ENCODE results near the gene NUPR1.
"Not testable (repeated sequence)": the region's sequence is repeated elsewhere in the genome, so short reads cannot be mapped to it uniquely, and the experiment has no call there.

The NUPR1 gene

GRCh38 chr16:28497861-28498599 is 40.7 kb downstream of the NUPR1 start:
- DNase-seq (ENCODE audit: low spot score) = no peak

GRCh38 chr16:28497386-28497785 is 41.4 kb downstream of the NUPR1 start:
- DNase-seq (ENCODE audit: low spot score) = no peak

GRCh38 chr16:28496844-28497243 is 41.9 kb downstream of the NUPR1 start:
- no peak for DNase-seq (ENCODE audit: low spot score)

- no peak for DNase-seq (ENCODE audit: low spot score)
Observed at GRCh38 chr16:28495795-28496749, 42.7 kb downstream of the NUPR1 start.

- DNase-seq (ENCODE audit: low spot score) = no peak
Observed at GRCh38 chr16:28495098-28495793, 43.5 kb downstream of the NUPR1 start.

GRCh38 chr16:28494121-28494851 is 44.5 kb downstream of the NUPR1 start, which contains the start of gene APOBR:
APOBR (plus strand) TSS chr16:28494643; CDS start chr16:28494682, 39 bp downstream.
- no peak for DNase-seq (ENCODE audit: low spot score)

GRCh38 chr16:28492511-28492910 is 46.3 kb downstream of the NUPR1 start:
- DNase-seq (ENCODE audit: low spot score) = no peak

- peak; percentile 89 for DNase-seq (ENCODE audit: low spot score)
Observed at GRCh38 chr16:28491970-28492474, 46.8 kb downstream of the NUPR1 start, which contains the start of gene CLN3. CLN3 (minus strand) TSS chr16:28492074; CDS start chr16:28491759, 315 bp downstream.

GRCh38 chr16:28491230-28491969 is 47.4 kb downstream of the NUPR1 start:
- DNase-seq (ENCODE audit: low spot score) = no peak

- no peak for DNase-seq (ENCODE audit: low spot score)
Observed at GRCh38 chr16:28486266-28486665, 52.5 kb downstream of the NUPR1 start.

GRCh38 chr16:28483361-28483760 is 55.4 kb downstream of the NUPR1 start:
- not testable (repeated sequence) for DNase-seq (ENCODE audit: low spot score)
